GM21447 (cell line): ENCODE measurements around the gene SPATA31D4.

Experiments used
- ATAC-seq: cut with Tn5 transposase; IDR thresholded peaks from one replicate; pipeline ENCODE4 v1.9.1; 2021; ENCODE audit not compliant: unreplicated experiment

The SPATA31D4 gene

DNA sequence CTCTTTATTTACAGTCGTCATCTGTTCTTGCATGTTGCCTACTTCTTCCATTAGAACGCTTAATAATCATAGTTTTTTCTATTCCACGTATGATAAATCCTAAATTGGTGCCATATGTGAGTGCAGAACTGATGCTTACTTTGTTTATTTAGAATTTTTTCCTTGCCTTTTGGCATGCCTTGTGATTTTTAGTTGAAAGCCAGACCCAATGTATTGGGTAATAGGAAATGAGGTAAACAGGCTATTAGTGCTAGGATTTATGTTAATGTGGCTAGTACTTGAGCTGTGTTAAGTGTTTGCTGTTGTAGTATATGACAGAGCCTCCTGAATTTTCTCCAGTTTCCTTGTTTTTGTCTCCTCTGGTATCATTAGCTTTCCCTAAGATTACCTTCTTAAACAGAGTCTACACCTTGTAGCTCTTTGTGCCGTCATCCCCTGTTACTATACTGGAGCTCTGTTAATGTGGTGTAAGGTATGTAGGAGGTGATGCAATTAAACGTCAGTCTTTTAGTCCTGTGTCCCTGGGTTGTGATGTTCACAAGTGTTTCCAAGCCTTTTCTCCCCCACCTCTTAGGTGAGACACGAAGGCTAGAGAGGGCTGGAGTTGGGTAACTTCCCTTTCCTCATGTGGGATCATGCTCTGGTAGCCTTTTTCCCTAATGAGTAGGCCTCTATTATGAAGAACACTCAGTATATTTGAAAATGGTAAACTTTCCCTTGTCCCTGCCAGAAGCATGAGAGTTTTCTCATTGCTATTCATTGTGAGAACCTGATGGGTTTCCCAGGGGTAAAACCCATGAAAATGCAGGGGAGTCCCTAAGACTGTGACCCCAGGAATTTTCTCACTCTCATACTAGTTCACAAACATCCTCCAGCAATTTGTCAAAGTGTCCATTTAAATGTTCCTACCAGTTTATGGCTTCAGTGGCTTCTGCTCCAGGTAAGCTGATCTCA lies 36.3 kb downstream of the SPATA31D4 start:
- ATAC-seq: no peak

DNA sequence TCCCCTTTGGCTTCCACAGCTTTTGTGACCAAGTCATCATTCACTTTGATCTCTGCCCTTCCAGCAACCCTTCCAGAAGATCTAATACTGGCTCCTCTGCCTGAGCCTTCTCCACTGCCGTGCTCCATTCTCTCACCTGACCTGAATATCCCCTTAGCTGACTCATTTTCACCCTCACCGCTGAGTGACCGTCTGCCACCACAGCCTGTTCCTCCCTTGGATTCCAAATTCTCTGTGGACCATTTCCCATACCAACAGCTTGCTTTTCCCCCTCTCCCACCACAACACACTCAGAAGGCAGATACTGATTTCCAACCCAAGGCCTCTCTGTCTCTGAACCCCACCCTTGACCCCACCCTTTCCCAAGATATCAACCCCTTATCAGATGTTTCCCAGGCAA lies 39.8 kb downstream of the SPATA31D4 start:
- ATAC-seq: no peak

DNA sequence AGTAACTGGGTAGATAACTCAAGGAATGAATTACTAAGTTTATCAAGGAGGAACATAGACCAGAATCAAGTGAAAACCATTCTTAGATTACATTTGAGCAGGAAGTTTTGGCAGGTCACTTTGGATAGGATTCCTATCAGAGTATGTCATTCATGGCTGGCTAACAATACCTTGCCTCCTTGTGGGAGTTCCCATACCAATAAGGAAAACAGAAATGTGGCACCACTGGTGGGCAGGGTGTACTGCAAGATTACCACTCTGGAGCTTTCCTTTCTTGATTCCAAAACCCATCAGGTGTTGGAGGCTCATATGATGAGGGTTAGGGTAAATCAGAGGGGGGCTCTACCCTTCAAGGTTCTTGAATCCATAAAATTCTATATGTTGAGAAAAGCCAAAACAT lies 41.7 kb downstream of the SPATA31D4 start:
- no peak for ATAC-seq

DNA sequence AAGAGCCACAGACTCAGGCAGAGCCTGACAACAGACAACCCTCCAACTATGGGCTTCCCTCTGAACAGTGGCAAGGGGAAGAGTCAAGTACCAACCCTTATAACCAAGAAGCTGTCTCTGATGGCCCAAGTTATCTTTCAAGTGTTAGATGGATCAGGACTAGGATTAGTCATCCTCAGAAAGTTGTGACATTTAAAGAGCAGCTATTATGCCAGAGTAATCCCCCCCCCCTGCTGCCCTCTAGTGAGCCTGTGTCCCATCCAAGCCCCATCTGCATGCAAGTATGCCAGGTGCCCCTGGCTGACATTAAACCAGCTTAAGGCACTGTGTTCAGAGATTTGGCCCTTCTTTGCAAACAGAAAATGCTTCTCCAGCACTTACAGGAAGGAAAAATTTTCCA lies 43.5 kb downstream of the SPATA31D4 start:
- ATAC-seq: no peak

DNA sequence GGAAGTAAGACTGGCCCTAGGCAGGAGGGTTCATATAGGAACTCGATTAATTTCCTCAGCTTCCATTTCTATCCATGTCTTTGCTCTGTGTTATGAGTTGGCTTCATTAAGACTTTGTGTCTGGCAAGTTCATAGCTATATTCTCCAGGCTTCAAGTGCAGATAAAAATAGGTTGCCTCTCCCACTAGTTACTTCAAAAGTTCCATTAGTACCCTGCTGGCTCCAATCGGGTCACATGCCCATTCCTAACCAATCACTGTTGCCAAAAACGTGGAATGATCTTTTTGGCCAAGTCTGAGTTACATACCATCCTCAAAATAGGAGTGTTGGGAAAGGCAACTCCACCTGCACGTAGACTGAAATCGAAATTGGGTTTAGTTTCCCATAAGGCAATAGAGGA lies 46.5 kb downstream of the SPATA31D4 start:
- no peak for ATAC-seq

DNA sequence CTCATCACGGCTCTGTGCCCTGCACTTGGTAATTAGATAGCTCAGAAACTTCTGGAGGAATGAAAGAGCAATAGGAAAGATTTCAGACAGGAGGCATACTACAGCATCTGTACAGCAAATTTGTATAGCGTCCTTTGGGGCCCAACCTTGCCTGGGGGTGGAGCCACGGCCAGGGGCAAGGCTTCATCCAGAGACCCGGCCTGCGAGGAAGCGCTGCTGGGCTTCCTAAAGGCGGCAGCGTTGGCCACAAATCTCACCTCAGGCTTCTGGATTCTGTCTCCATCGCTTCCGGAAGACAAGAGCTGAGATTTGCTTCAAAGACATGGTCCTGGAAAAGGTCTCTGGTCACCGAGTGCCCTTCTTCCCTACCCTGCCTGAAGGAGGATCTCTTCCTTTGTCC lies 48.1 kb downstream of the SPATA31D4 start:
- ATAC-seq: no peak

DNA sequence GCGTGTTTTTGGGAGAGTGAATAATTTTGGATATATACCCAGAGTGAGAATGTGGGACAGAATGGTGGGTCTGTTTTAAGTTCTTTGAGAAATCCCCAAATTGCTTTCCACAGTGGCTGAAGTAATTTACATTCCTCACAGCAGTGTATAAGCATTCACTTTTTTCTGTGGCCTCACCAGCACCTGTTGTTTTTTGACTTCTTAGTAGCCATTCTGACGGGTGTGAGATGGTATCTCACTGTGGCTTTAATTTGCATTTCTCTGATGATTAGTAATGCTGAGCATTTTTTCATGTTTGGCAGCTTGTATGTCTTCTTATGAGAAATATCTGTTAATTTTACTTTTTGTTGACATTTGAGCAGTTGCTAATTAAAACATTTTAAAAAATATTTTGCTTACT lies 51.0 kb downstream of the SPATA31D4 start:
- peak; percentile 75 for ATAC-seq

DNA sequence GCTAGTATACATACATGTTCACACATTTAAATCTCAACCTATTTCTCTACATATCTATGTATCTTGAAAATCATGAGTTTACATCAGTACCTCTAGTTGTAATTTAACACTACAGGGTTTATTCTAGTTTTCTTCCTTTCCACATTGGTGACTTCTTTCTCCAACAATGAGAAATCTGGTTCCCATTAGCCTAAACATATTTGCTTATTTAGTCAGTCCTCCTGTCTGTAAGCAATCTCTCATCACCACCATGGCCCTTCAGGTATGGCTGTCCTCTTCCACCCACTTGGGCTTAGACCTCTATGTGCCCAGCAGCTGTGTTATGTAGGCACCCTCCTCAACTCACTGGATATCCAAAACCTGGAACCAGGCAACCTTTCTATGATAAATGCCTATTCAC lies 52.3 kb downstream of the SPATA31D4 start:
- no peak for ATAC-seq

DNA sequence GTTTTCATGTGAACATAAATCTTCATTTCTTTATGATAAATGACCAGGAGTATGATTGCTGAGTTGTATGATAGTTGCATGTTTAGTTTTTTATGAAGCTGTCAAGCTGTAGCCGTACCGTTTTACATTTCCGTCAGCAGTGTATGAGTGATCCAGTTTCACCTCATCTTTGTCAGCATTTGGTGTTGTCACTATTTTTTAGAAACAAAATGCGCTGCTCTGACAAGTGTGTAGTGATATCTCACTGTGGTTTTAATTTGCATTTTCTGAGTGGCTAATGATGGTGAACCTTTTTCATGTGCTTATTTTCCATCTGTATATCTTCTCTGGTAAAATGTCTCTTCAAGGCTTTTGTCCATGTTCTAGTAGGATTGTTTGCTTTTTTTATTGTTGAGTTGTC lies 53.7 kb downstream of the SPATA31D4 start:
- ATAC-seq: no peak
